ENCODE results near the gene ARHGAP15.

Gene ARHGAP15

GRCh38 chr2:143169105-143169504, 39.9 kb downstream of the ARHGAP15 start:
- DNase-seq (ENCODE audit: low read depth in 2 of 2) = no peak

GRCh38 chr2:143171817-143172216, 42.6 kb downstream of the ARHGAP15 start:
- DNase-seq (ENCODE audit: low read depth in 2 of 2) = no peak

GRCh38 chr2:143175438-143175837, 46.2 kb downstream of the ARHGAP15 start:
- no peak for DNase-seq (ENCODE audit: low read depth in 2 of 2)

- no peak for DNase-seq (ENCODE audit: low read depth in 2 of 2)
These were observed 47.4 kb downstream of the ARHGAP15 start for GRCh38 chr2:143176606-143177005.

GRCh38 chr2:143177096-143177786, 48.0 kb downstream of the ARHGAP15 start:
- no peak for DNase-seq (ENCODE audit: low read depth in 2 of 2)

GRCh38 chr2:143181494-143181893, 52.3 kb downstream of the ARHGAP15 start:
- DNase-seq (ENCODE audit: low read depth in 2 of 2) = no peak

GRCh38 chr2:143182649-143183048, 53.4 kb downstream of the ARHGAP15 start:
- DNase-seq (ENCODE audit: low read depth in 2 of 2) = no peak

- no peak for DNase-seq (ENCODE audit: low read depth in 2 of 2)
These were observed 54.7 kb downstream of the ARHGAP15 start for GRCh38 chr2:143183804-143184463.

GRCh38 chr2:143186876-143187275, 57.7 kb downstream of the ARHGAP15 start:
- DNase-seq (ENCODE audit: low read depth in 2 of 2) = no peak

GRCh38 chr2:143190431-143190830, 61.2 kb downstream of the ARHGAP15 start:
- no peak for DNase-seq (ENCODE audit: low read depth in 2 of 2)

GRCh38 chr2:143192106-143192505, 62.9 kb downstream of the ARHGAP15 start:
- DNase-seq (ENCODE audit: low read depth in 2 of 2) = no peak

GRCh38 chr2:143192716-143193115, 63.5 kb downstream of the ARHGAP15 start:
- DNase-seq (ENCODE audit: low read depth in 2 of 2) = no peak

- no peak for DNase-seq (ENCODE audit: low read depth in 2 of 2)
These were observed 63.9 kb downstream of the ARHGAP15 start for GRCh38 chr2:143193121-143193520.

- DNase-seq (ENCODE audit: low read depth in 2 of 2) = no peak
These were observed 66.3 kb downstream of the ARHGAP15 start for GRCh38 chr2:143195511-143195910.

GRCh38 chr2:143204062-143204461, 74.8 kb downstream of the ARHGAP15 start:
- no peak for DNase-seq (ENCODE audit: low read depth in 2 of 2)

GRCh38 chr2:143205106-143205764, 76.0 kb downstream of the ARHGAP15 start:
- no peak for DNase-seq (ENCODE audit: low read depth in 2 of 2)

GRCh38 chr2:143209570-143210445, 80.6 kb downstream of the ARHGAP15 start:
- DNase-seq (ENCODE audit: low read depth in 2 of 2) = no peak

- DNase-seq (ENCODE audit: low read depth in 2 of 2) = no peak
These were observed 81.2 kb downstream of the ARHGAP15 start for GRCh38 chr2:143210446-143210819.

GRCh38 chr2:143217512-143218115, 88.4 kb downstream of the ARHGAP15 start:
- no peak for DNase-seq (ENCODE audit: low read depth in 2 of 2)

GRCh38 chr2:143218621-143219020, 89.4 kb downstream of the ARHGAP15 start:
- no peak for DNase-seq (ENCODE audit: low read depth in 2 of 2)

GRCh38 chr2:143219266-143219665, 90.0 kb downstream of the ARHGAP15 start:
- DNase-seq (ENCODE audit: low read depth in 2 of 2) = no peak

- no peak for DNase-seq (ENCODE audit: low read depth in 2 of 2)
These were observed 94.3 kb downstream of the ARHGAP15 start for GRCh38 chr2:143223556-143223955.
